Measurements from ENCODE around the gene METTL21C.

Gene METTL21C

GRCh38 chr13:102697264-102697663, 2.4 kb upstream of the METTL21C start:
- H3K4me3 ChIP-seq (replicated peaks; ENCODE audit: low read depth, low read length) = no peak overlapping the region
- no peaks in the 10 kb centered on the region; the same call in 1 of the 2 replicates for H3K27me3 ChIP-seq (replicated peaks; ENCODE audit: control insufficient read depth, insufficient read depth, low read length)
- TF ChIP-seq CTCF (IDR thresholded peaks at IDR 0.05; ENCODE audit: insufficient read depth, low read length, poor library complexity, severe bottlenecking) = no peak
- no peaks in the 10 kb centered on the region for H3K36me3 ChIP-seq (ENCODE audit: control insufficient read depth, insufficient read depth, low read length)
- no peak for DNase-seq (ENCODE audit: extremely low read depth, insufficient read length)

- H3K36me3 ChIP-seq (ENCODE audit: control insufficient read depth, insufficient read depth, low read length) = no peaks in the 10 kb centered on the region
- H3K27me3 ChIP-seq (replicated peaks; ENCODE audit: control insufficient read depth, insufficient read depth, low read length) = no peaks in the 10 kb centered on the region; the same call in 1 of the 2 replicates
- no peak for DNase-seq (ENCODE audit: extremely low read depth, insufficient read length)
- no peak overlapping the region for H3K4me3 ChIP-seq (replicated peaks; ENCODE audit: low read depth, low read length)
- TF ChIP-seq CTCF (IDR thresholded peaks at IDR 0.05; ENCODE audit: insufficient read depth, low read length, poor library complexity, severe bottlenecking) = no peak
Measured at GRCh38 chr13:102696465-102696864, 1.6 kb upstream of the METTL21C start.

- TF ChIP-seq CTCF (IDR thresholded peaks at IDR 0.05; ENCODE audit: insufficient read depth, low read length, poor library complexity, severe bottlenecking) = no peak
- Histone ChIP-seq H3K27me3 (replicated peaks; ENCODE audit: control insufficient read depth, insufficient read depth, low read length) (no peaks in the 10 kb centered on the region), H3K36me3 (ENCODE audit: control insufficient read depth, insufficient read depth, low read length) (no peaks in the 10 kb centered on the region), H3K4me3 (replicated peaks; ENCODE audit: low read depth, low read length) (no peak overlapping the region)
- no peak for DNase-seq (ENCODE audit: extremely low read depth, insufficient read length)
Measured at GRCh38 chr13:102693776-102694175, 1.1 kb downstream of the METTL21C start.

GRCh38 chr13:102693250-102693649, 1.6 kb downstream of the METTL21C start:
- no peaks in the 10 kb centered on the region for H3K36me3 ChIP-seq (ENCODE audit: control insufficient read depth, insufficient read depth, low read length)
- H3K4me3 ChIP-seq (replicated peaks; ENCODE audit: low read depth, low read length) = no peak overlapping the region
- no peak for TF ChIP-seq CTCF (IDR thresholded peaks at IDR 0.05; ENCODE audit: insufficient read depth, low read length, poor library complexity, severe bottlenecking)
- no peak for DNase-seq (ENCODE audit: extremely low read depth, insufficient read length)
- H3K27me3 ChIP-seq (replicated peaks; ENCODE audit: control insufficient read depth, insufficient read depth, low read length) = no peaks in the 10 kb centered on the region

GRCh38 chr13:102692491-102692826, 2.4 kb downstream of the METTL21C start:
- no peaks in the 10 kb centered on the region for H3K27me3 ChIP-seq (replicated peaks; ENCODE audit: control insufficient read depth, insufficient read depth, low read length)
- no peaks in the 10 kb centered on the region for H3K36me3 ChIP-seq (ENCODE audit: control insufficient read depth, insufficient read depth, low read length)
- TF ChIP-seq CTCF (IDR thresholded peaks at IDR 0.05; ENCODE audit: insufficient read depth, low read length, poor library complexity, severe bottlenecking) = no peak
- H3K4me3 ChIP-seq (replicated peaks; ENCODE audit: low read depth, low read length) = no peak overlapping the region
- no peak for DNase-seq (ENCODE audit: extremely low read depth, insufficient read length)

- no peak for TF ChIP-seq CTCF (IDR thresholded peaks at IDR 0.05; ENCODE audit: insufficient read depth, low read length, poor library complexity, severe bottlenecking)
- DNase-seq (ENCODE audit: extremely low read depth, insufficient read length) = no peak
Measured at GRCh38 chr13:102690883-102691282, 4.0 kb downstream of the METTL21C start.

More at GRCh38 chr13:102690883-102691282, 4.0 kb downstream of the METTL21C start:
- Histone ChIP-seq H3K4me3 (replicated peaks; ENCODE audit: low read depth, low read length) (no peak overlapping the region), H3K36me3 (ENCODE audit: control insufficient read depth, insufficient read depth, low read length) (no peaks in the 10 kb centered on the region), H3K27me3 (replicated peaks; ENCODE audit: control insufficient read depth, insufficient read depth, low read length) (no peaks in the 10 kb centered on the region)

Data from GM06990 (cell line).